Hepatocyte (in vitro differentiated cells): ENCODE results near the gene APOE.

ENCODE experiments used
- EZH2phosphoT487 ChIP-seq: fragments of 200-600 bp; sonication (generic); IDR thresholded peaks from one replicate; pipeline ENCODE4 v1.6.1; 2018; ENCODE audit warnings: antibody characterized with exemption, mild to moderate bottlenecking, low read depth, moderate library complexity; ENCODE audit not compliant: unreplicated experiment, severe bottlenecking
- TF ChIP-seq, protein P1 (sequence below): fragments of 200-600 bp; sonication (generic); IDR thresholded peaks from 2 replicates; pipeline ENCODE4 v1.5.1; 2016; ENCODE audit warnings: antibody characterized with exemption, mild to moderate bottlenecking; ENCODE audit not compliant: poor library complexity

DNA sequence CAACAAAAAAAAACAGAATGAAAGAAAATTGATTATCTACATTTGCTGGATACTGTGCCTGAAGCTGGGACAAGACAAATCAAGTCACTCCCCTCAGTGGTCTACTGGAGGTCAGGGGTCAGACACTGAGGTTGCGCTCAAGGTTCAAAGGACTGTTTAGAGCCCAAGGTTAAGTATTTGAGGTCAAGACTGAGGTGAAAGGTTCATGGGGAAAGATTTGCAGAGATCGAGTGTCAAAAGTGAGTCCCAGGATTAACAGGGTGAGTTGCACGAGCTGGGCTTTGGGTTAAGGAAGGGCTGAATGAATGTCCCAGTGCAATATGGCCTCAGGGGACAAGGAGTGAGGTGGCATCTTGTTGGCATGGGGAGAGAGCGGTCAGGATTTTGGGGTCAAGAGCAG, 17.9 kb upstream of the APOE start:
- TF ChIP-seq EZH2phosphoT487: no peak
- TF ChIP-seq, protein P1, sequence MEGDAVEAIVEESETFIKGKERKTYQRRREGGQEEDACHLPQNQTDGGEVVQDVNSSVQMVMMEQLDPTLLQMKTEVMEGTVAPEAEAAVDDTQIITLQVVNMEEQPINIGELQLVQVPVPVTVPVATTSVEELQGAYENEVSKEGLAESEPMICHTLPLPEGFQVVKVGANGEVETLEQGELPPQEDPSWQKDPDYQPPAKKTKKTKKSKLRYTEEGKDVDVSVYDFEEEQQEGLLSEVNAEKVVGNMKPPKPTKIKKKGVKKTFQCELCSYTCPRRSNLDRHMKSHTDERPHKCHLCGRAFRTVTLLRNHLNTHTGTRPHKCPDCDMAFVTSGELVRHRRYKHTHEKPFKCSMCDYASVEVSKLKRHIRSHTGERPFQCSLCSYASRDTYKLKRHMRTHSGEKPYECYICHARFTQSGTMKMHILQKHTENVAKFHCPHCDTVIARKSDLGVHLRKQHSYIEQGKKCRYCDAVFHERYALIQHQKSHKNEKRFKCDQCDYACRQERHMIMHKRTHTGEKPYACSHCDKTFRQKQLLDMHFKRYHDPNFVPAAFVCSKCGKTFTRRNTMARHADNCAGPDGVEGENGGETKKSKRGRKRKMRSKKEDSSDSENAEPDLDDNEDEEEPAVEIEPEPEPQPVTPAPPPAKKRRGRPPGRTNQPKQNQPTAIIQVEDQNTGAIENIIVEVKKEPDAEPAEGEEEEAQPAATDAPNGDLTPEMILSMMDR: no peak
